Measurements from ENCODE around the gene NOL9.
"Not testable (repeated sequence)": the region's sequence is repeated elsewhere in the genome, so short reads cannot be mapped to it uniquely, and the experiment has no call there.

The NOL9 gene

DNA sequence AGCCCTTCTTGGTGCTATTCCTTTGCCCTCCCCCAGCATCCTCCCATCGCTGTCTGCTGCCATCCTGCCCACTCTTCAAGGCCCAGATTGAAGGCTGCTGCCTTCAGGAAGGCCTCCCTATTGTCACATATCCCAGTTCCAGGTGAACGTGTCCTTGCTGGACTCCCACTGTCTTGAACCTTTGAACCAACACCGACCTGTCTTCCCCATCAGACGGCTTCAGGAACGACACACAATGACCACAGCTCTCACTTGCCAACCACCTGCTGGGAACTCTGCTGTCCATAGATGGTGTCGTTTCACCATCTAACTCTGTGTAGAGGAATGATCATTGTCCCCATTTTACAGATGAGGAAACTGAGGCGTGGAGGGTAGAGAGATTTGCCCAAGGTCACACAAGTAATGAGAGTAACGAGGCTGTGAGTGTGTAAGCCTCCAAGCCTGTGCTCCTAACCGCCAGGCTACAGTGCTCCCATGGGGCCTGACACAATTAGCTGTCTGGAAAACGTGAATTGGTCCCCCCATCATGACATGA, 53.0 kb downstream of the NOL9 start:
- DNase-seq = no peak

DNA sequence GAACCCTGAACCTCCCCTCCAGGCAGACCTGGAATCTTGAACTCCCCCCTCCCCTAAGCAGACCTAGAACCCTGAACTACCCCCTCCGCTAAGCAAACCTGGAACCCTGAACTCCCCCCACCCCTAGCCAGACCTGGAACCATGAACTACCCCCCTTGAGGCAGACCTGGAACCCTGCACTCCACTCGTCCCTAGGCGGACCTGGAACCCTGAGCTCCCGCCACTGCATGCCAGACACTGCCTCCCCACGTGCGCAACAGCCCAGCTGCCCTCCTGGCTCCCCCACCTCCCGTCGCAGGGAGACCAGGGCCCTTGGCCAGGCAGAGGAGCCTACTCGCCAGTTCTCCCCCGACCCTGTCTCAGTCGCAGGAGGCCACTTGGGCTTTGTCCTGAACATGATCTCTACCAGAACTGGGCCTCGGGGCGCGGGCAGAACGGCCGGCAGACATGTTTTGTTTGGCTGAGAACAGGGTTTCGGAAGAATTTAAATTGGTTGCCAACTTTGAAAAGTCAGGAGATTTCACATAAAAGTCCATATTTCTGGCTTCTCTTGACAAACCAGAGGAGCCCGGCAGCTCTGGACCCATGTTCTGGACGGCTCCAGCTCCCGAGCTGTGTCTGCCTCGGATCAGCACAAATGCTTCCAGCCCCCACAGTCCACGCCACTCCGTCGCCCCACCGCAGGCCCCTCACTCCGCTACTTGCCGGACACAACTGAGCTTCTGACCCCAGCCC, 53.6 kb downstream of the NOL9 start:
- DNase-seq = no peak

DNA sequence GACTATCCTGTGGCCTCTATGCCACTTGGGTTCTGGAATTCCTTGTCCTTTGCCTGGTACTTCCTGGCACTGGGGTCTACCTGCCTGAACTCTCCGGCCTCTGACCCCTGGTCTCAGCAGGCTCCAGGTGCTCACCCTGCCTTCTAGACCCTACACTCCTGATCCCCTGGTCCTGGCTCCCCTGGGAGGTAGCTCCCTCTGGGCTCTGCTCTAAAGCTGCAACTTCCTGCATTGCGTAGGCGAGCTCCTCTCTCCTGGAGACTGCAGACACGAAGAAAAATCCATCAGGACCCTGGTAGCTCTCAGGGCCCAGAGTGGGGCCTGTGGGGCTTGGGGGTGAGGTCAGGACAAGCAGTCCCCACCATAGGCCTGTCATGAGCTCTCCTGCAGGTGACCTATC, 55.0 kb downstream of the NOL9 start:
- no peak for DNase-seq

DNA sequence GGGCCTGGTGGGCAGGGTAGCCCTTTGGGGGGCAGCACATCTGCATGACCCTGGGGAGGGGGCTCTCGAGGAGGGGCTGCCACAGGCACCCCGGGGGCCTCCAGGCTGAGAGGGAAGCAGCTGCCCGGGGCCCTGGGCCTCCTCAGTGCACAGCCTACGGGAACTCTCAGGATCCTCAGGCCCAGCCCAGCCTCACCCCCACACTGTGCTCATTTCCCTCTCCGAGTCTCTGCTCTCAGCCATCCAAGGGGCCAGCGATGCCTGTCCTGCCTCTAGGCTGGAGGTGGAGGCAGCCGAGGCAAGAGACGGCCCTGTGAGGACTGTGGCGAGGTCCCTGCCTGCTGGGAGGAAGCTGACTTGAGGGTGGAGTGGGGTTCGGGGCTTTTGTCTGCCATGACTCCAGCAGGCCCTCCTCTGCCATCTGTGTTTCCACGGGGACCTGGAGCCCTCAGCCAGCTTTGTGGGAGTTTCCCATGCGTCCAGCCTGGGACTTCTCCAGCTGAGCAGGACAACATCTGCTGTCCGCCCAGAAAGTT, 55.7 kb downstream of the NOL9 start:
- DNase-seq = no peak

DNA sequence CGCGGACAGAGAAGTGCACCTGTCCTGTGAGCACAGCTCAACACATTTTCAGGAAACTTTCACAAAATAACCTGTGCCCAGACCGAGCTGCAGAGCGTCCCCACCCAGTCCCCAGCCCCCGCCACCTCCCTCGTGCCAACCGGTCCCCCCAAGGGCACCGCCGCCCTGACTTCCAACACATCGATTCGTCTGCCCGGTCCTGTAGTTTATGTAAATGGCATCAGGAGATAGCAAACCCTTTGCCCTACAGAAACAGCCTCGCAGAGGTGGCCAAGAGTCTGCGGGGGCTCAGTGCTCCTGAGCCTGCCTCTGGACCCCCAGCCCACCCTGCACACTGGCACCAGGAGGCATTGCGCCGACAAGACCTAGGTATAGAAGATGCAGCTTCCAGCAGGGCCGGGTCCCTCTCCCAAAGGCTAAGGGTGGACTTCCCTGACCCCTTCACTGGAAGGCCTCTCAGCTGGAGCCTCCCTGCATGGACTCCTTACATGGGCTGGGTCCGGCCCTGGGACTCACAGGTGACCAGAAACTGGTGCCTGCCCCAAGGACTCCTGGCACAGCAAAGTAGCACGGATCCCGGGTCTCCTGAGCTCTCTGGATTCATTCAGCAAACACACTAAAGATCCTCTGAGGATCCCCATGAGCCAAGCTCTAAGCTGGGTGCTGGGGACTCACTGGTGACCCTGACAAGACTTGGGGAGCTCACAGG, 56.3 kb downstream of the NOL9 start:
- DNase-seq = no peak

DNA sequence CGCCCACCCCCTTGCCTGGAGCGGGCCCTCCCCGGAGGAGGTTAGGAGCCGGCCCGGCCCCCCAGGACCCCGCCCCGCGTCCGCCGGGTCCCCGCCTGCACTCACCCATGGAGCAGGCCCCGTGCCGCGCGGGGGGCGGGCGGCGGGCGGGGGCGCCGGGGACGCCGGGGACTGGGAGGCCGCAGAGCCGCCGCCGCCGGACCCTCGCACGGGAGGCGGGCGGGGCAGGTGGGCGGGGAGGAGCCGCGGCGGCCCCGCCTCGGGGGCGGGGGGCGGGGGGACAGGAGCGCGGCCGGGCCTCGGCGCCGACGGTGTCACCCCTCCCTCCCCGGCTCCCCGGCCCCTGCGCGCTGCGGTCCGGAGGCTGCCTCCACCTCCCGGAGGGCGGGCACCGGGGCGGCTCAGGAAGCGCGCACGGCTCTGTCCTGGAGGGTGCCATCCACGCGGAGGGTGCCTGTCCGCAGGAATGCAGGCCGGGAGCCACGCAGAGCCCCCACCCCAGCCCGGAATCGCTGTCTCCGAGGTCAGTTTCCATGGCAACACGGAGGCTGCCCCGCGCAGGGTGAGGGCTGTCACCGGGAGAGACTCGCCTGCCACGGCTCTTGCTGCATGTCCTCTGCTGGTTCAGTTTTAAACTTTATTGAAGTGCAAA, 57.0 kb downstream of the NOL9 start:
- DNase-seq = peak; percentile 53

DNA sequence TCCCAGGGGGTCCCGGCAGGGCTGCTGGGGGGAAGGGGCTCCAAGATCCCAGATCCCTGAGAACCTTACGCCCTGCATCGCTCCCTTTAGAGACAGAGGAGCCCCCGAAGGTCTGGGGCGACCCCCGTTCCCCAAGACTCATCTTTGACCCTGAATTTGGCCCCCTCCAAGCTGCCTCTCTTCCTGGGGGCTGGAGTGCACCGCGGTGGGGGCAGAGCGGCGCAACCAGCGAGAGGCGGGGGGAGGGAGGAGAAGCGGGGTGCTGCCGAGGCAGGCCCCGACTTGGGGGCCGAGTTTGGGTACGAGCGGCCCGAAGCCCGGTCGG, 57.5 kb downstream of the NOL9 start:
- DNase-seq = no peak

DNA sequence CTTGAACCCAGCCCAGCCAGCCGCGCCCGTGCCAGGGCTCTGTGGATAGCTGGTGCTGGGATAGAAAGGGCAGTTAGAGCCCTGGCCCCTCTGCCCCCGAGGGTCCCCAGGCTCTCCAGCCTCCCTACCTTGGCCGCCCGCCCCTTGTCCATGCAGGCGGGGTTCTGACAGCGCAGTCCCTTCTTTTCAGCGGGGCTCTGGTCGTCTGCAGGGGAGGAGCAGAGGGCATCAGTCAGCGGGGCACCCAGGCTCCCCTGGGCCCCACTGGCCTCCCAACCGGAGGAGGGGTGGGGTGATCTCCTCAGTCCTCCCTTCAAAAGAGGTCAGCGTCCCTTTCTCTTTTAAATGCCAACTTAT, 58.0 kb downstream of the NOL9 start:
- DNase-seq = no peak

DNA sequence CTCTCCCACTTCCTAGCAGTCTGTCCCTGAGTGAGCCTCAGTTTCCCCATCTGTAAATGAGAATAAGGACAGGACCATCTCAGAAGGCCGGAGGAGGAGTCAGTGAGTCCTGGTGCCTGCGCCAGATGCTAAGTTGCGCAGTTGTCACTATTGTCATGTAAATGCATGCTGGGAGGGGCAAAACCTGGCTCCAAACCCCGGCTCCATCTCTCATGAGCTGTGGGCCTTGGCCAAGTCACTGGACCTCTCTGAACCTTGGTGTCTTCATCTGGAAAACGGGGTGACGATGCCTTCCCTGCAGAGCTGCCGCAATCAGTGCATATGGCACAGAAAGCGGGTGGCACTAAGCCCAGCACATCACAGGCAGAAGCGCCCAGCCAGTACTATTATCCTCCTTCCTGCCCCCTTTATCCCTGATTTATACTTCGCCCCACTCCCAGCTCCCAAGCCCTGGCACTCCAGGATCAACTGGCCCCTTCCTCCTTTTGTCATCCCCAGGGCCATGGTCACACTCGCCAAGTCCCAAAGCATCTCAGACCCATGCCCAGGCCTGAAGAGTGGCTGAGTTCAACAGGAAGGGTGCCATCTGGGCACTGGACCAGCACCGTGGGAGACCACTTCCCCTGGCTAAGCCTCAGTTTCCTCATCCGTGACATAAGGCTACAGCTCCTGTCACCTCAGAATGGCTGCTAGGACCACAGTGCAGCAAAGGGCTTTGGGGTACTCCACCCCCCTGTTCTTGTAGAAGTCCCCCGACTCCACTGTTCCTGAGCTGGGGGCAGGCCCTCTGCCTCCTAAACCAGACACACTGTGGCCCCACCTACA, 58.6 kb downstream of the NOL9 start:
- DNase-seq = no peak

DNA sequence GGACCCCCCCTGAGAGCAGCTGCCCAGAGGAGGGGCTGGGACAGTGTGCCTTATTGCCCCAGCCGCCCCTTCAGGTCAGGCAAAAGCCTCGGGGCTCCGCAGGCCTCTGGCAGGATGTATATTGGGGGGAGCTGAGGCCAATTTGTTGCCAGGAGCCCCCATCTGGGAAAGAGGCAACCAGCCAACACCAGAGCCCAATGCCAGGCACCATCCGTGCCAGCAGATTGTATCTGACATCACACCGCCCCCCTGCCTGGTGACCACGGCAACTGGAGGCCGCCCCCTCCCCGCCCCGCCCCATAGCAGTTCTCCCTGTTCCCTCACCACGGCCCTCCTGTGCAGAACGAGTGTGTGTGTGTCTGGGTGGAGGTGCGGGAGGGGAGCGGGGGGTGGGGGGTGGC, 59.3 kb downstream of the NOL9 start:
- no peak for DNase-seq

DNA sequence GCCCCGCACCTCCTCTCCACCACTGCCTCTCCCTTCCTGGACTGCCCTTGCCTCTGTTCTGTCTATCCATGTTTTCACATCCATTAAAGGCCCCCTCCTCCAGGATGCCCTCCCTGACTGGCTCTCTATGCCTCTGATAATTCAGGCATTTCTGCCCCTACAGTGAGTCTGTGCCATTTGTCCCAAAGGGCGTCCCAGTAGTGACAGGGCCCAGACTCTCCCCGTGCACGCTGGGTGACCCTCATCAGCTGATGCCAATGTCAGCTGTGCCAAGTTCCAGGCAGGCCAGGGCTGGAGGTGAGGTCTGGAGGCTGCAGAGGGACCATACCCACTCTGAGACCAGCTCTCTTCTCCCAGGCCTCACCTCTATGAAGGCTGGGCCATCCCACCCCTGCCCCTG, 59.7 kb downstream of the NOL9 start:
- DNase-seq = no peak

DNA sequence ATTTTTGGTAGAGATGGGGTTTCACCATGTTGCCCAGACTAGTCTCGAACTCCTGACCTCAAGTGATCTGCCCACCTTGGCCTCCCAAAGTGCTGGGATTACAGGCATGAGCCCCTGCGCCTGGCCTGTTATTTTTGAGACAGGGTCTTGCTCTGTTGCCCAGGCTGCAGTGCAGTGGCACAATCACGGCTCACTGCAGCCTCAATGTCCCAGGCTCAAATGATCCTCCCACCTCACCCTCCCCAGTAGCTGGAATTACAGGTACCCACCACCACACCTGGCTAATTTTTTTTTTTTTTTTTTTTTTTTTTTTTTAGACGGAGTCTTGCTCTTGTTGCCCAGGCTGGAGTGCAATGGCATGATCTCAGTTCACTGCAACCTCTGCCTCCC, 60.5 kb downstream of the NOL9 start:
- DNase-seq = not testable (repeated sequence)

DNA sequence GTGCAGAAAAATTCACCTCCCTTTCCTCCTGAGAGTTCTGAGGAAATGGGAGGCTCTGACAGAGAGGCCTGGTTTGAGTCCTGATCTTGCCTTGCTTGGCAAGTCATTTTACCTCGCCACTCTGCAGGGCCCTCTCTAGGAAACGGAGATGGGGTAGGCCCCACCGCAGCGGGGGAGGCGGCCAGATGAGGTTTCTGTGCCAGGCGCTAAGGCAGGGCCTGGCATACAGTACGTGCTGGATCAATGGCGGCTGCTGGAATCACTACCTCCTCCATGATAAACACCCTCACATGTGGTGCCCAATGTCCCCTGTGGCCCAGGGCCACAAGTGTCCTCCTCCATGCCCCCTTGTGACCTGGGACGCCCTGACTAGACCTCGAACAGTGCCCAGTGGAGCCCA, 62.3 kb downstream of the NOL9 start:
- no peak for DNase-seq

DNA sequence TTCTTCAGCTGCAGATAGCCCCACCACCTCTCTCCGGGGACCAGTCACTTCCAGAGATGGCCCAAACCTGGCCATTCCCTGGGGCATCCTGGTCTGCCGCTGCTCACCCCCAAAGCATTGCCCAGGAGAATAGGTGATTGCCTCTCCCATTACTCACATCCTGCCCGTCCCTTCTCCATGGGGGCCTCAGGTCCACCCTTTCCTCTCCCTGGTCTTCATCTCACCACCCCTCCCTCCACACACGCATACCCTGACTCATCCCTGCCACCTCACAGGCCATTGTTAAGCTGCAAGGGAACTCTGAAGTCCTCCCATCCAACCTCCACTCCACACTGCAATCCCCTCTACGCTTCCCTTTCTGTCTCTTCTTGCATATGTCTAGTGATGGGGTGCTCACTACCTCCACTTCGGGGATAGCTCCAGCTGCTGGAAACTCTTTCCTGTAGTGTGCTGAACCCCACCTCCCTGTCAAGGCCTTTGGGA, 62.8 kb downstream of the NOL9 start, which contains the start of gene PLEKHG5:
Gene PLEKHG5 (minus strand): TSS at position 188 of the 483 bp plus-strand sequence. CDS start 14,096 bp downstream, outside the sequence.
- DNase-seq = peak; percentile 93

DNA sequence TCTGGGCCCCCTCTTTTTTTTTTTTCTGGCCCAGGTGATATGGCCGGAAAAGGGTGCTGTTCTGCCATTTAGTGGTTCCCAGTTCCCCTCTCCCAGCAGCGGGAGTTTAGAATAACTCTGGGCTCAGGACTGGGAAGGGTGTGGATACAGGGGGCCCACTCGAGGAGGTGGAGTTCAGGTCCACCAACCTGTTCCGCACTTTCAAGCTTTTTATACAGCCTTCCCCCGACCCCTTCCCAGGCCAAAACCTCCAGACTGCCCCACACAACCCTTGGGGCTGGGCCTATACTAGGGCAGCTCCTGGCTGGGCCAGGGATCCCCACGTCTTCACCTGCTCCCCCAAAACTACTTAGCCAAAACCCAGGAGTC, 63.2 kb downstream of the NOL9 start:
- DNase-seq = no peak

DNA sequence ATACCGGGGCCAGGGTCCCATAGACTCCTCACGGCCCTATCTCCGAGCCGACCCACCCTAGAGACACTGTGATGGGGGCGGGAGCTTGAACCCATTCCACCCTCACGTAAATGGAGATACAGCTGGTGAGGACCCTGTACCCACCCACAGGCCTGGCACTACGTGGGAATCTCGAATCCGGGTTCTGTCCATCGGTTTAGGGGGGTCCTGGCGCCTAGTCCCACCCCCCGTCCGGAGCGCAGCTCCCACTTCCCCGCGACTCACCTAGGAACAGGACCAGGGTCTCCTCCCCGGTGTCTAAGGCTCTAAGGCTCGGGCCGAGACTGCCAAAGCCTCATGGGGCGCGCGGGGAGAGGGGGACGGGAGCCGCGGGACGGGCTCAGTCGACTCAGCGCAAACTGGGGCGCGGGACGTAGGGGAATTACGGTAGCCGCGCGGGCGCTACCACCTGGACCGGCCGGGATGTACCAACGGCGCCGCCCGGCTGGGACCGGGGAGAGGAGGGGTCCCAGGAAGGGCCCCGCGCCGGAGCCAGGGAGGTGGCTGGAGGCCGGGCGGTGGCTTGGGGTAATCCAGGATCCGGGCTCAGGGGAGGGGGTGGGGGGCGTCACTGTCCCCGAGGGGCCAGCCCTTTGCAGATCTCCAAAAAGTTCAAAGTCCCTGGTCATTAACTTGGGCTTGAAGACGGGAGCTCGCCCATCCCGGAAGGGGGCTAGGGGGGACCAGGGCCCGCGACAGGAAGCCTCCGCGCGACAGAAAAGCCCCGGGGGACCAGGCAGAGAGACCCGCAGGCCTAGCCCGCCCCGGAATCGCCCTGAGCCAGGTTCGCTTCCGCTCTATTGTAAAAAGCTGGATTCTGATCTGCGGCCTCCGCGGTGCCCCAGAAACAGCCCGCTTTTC, 63.9 kb downstream of the NOL9 start:
- peak; percentile 75 for DNase-seq

DNA sequence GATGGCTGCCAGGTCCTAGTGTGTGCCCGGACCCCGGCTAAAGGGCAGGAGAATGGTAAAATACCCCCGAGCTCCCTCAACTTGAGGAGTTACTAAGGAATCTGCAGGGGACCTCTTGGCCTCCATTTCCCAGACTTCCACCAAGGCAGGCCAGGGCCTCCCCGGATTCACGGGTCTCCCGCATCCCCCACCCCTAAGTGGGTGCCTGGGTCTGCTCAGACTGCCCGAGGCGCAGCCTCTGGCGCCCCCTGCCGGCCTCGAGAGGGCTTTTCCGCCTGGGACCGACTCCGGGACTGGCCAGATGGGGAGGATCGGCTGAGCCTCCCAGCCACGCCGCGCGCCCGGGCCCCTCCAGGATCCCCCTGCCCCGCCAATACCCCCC, 64.5 kb downstream of the NOL9 start:
- DNase-seq = peak; percentile 72

DNA sequence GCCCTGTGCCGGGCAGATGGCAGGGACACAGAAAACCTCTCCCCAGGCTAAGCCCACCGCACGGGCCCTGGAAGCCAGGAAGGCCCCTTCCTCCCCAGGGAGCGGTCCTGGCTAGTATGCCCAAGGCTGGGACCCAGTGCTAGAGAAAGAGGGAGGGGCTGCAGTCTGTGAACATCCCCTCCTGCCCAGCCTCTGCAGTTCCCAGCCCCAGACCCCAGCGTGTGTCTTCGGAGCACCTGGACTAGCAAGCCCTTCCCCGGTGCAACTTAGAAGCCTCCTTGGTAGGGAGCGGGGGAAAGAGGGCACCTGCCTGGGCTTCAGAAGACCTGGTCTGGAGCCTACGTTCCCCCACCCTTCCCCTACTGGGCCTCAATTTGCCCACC, 64.9 kb downstream of the NOL9 start:
- no peak for DNase-seq

DNA sequence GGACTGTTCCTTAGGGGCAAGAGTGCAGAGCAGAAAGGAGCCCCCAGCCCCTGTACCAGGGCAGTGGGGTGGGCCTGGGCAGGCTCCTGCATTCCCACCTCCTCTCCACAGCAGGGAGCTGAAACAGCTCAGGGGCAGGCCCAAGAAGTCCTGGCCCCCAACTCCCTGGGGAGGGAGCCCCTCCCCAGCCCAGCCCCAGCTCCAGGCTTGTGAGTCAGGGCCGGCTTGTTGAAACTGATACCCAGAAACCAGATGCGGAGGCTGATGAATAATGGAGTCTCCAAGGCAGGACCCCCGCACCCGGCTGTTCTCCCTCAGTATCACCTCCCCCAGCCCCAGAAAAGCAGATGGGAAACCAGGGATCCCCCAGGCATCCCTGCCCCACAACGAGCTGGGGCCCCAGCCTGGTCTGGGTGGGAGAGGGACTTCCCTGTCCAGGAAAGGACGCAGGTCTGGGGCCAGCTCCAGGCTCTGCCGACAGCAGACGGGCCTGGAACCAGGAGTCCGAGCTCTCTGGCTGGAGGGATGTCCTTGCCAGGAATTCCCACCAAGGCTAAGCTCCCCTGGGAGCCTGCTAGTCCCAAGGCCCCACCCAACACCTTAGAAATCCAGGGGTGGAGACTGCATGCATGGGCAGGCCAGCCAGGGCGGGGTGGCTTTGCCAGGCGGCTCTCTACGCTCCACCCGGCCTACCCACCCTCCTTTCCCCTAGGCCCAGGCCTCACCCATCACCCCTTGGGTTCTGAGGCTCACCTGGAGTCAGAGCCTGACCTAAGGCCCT, 65.5 kb downstream of the NOL9 start:
- peak; percentile 26 for DNase-seq

DNA sequence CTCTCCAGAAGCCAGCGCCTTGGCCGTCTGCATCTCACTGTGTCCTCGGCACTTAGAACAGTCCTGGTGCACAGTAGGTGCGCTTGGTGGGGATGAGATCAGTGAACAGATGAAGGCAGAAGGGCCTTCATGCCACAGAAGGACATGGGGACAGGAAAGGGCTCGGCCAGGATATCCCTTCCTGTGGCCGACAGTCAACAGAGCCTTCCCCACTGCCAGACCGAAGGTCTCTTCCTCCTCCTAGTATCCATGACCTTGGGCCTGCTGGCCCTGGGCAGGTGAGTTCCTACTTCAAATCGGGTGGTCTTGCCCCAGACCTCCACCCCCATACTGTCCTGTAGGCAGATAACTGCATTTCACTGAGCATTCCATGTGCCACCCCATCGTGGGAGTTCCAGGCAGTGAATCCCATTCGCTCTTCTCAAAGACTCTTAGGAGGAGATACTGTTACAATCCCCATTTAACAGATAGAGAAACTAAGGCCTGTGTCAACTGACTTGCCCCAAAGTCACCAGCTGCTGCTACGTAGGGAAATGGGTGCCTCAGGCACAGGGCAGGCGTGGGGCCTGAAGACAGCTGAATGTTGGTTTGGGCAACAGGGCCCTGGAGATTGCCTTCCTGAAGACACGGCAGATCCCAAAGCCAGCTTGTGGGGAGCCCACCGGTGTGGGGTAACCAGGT, 66.4 kb downstream of the NOL9 start:
- DNase-seq = no peak
